GM12873 (cell line): ENCODE results near the gene SYNE1.

Source experiments
- TF ChIP-seq, protein P1 (sequence below): IDR thresholded peaks from 2 replicates; pipeline ENCODE4 v1.5.1; 2012; ENCODE audit warnings: low read depth, mild to moderate bottlenecking, moderate library complexity, low read length, control low read depth; ENCODE audit not compliant: insufficient read depth; ENCODE audit errors: missing control alignments

The SYNE1 gene

GRCh38 chr6:152146385-152146784 is 490.8 kb downstream of the SYNE1 start:
- TF ChIP-seq, protein P1, sequence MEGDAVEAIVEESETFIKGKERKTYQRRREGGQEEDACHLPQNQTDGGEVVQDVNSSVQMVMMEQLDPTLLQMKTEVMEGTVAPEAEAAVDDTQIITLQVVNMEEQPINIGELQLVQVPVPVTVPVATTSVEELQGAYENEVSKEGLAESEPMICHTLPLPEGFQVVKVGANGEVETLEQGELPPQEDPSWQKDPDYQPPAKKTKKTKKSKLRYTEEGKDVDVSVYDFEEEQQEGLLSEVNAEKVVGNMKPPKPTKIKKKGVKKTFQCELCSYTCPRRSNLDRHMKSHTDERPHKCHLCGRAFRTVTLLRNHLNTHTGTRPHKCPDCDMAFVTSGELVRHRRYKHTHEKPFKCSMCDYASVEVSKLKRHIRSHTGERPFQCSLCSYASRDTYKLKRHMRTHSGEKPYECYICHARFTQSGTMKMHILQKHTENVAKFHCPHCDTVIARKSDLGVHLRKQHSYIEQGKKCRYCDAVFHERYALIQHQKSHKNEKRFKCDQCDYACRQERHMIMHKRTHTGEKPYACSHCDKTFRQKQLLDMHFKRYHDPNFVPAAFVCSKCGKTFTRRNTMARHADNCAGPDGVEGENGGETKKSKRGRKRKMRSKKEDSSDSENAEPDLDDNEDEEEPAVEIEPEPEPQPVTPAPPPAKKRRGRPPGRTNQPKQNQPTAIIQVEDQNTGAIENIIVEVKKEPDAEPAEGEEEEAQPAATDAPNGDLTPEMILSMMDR, result no peak

- TF ChIP-seq, protein P1, result no peak
Observed at GRCh38 chr6:152143359-152143758, 493.8 kb downstream of the SYNE1 start.

DNA sequence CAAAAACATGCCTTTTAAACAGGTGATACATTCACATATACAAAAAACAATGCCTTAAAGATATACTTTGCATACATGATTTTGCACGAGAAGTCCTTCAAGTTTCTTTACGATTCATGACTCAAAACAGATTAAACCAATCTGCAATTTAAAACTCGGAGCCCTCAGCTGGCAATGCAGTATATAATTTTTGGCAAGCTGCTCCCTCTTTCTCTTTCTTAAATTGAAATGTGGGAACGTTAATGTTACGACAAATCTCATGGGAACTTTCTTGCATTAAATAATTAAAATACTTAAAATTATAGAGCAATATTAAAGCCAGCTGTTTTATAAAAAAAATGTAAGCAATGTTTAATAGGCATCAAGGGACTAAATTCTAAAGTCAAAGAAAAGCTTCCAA is 495.1 kb downstream of the SYNE1 start:
- TF ChIP-seq, protein P1, result no peak

GRCh38 chr6:152136449-152136825 is 500.7 kb downstream of the SYNE1 start:
- TF ChIP-seq, protein P1, result no peak

GRCh38 chr6:152135755-152136448 is 501.3 kb downstream of the SYNE1 start:
- TF ChIP-seq, protein P1, result no peak

GRCh38 chr6:152130441-152130840 is 506.7 kb downstream of the SYNE1 start:
- TF ChIP-seq, protein P1, result no peak

DNA sequence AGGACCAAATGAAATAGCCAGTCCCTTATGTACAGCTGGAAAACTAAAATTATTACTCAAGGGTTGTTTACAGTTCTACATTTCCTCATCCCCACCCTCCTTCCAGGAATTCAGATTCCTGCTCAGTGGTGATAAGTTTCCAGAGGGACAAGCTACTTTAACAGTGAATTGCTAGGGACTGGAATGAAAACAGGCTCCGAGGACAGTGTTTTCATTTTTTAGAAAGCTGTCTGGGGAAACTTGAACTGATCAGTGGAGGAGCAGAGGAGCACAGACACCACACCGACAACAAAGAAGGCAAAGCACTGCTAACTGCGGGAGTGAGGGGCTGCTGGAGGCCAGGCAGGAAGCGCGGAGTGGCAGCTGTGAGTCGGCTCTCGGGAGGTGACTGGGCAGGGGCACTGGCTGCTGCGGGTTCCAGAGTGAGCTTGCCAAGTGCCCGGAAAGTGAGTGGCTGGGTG is 507.4 kb downstream of the SYNE1 start:
- TF ChIP-seq, protein P1, result no peak
